Measurements from ENCODE around the gene RIN3. TPM values are rescaled to one million over a fixed set of nuclear protein-coding genes. Genes with fewer than 3 reads are reported as not detected.

Gene RIN3
- total RNA-seq, 2 donors from 2014 or later = 47.4 to 54.2 TPM

- Histone ChIP-seq H3K9me3 (no peaks in the 10 kb centered on the region), H3K4me3 (no peak overlapping the region), H3K4me1 (ENCODE audit: control insufficient read depth in 1 of 2, low read depth in 2 of 2) (peaks cover 21 to 31% of the 10 kb centered on the region in 2 donors), H3K36me3 (no peaks in the 10 kb centered on the region), H3K27me3 (replicated peaks; ENCODE audit: insufficient read depth) (no peaks in the 10 kb centered on the region), H3K27ac (peak overlapping the region; percentile 83 to 94)
- no peak for DNase-seq (ENCODE audit: low spot score)
- ATAC-seq (ENCODE audit: insufficient number of reproducible peaks, low FRiP score, low read depth) = no peak
- no peak for TF ChIP-seq CTCF (IDR thresholded peaks at IDR 0.05)
Observed at GRCh38 chr14:92538412-92538985, 24.9 kb downstream of the RIN3 start.

- DNase-seq (ENCODE audit: low spot score) = no peak
- no peak for ATAC-seq (ENCODE audit: insufficient number of reproducible peaks, low FRiP score, low read depth)
- H3K4me3 ChIP-seq = no peak overlapping the region
- H3K27me3 ChIP-seq (replicated peaks; ENCODE audit: insufficient read depth) = no peaks in the 10 kb centered on the region
- H3K27ac ChIP-seq = peak overlapping the region; percentile 83 to 94
- no peak for TF ChIP-seq CTCF (IDR thresholded peaks at IDR 0.05)
- no peaks in the 10 kb centered on the region for H3K36me3 ChIP-seq
- peaks cover 21 to 31% of the 10 kb centered on the region in 2 donors for H3K4me1 ChIP-seq (ENCODE audit: control insufficient read depth in 1 of 2, low read depth in 2 of 2)
- H3K9me3 ChIP-seq = no peaks in the 10 kb centered on the region
Observed at GRCh38 chr14:92539419-92539818, 25.8 kb downstream of the RIN3 start.

- TF ChIP-seq CTCF (IDR thresholded peaks at IDR 0.05) = no peak
- peaks cover 21 to 31% of the 10 kb centered on the region in 2 donors for H3K4me1 ChIP-seq (ENCODE audit: control insufficient read depth in 1 of 2, low read depth in 2 of 2)
- ATAC-seq (ENCODE audit: insufficient number of reproducible peaks, low FRiP score, low read depth) (no peak), DNase-seq (ENCODE audit: low spot score) (no peak)
- H3K27ac ChIP-seq = peak overlapping the region; percentile 83 to 94
- H3K36me3 ChIP-seq = no peaks in the 10 kb centered on the region
- no peaks in the 10 kb centered on the region for H3K9me3 ChIP-seq
- peak overlapping the region; percentile 5 for H3K4me3 ChIP-seq
- H3K27me3 ChIP-seq (replicated peaks; ENCODE audit: insufficient read depth) = no peaks in the 10 kb centered on the region
Observed at GRCh38 chr14:92539875-92540274, 26.3 kb downstream of the RIN3 start.

- peak; percentile 95 for ATAC-seq (ENCODE audit: insufficient number of reproducible peaks, low FRiP score, low read depth)
- H3K36me3 ChIP-seq = no peaks in the 10 kb centered on the region
- peak overlapping the region; percentile 5 for H3K4me3 ChIP-seq
- H3K27ac ChIP-seq = peak overlapping the region; percentile 83 to 94
- peaks cover 21 to 31% of the 10 kb centered on the region in 2 donors for H3K4me1 ChIP-seq (ENCODE audit: control insufficient read depth in 1 of 2, low read depth in 2 of 2)
- H3K9me3 ChIP-seq = no peaks in the 10 kb centered on the region
- no peaks in the 10 kb centered on the region for H3K27me3 ChIP-seq (replicated peaks; ENCODE audit: insufficient read depth)
- DNase-seq (ENCODE audit: low spot score) = peak; percentile 87
- TF ChIP-seq CTCF (IDR thresholded peaks at IDR 0.05) = no peak
Observed at GRCh38 chr14:92540472-92541048, 27.0 kb downstream of the RIN3 start.

- no peaks in the 10 kb centered on the region for H3K27me3 ChIP-seq (replicated peaks; ENCODE audit: insufficient read depth)
- peaks cover 21 to 25% of the 10 kb centered on the region in 2 donors for H3K4me1 ChIP-seq (ENCODE audit: control insufficient read depth in 1 of 2, low read depth in 2 of 2)
- no peak for TF ChIP-seq CTCF (IDR thresholded peaks at IDR 0.05)
- no peak overlapping the region for H3K27ac ChIP-seq
- ATAC-seq (ENCODE audit: insufficient number of reproducible peaks, low FRiP score, low read depth) = no peak
- DNase-seq (ENCODE audit: low spot score) = no peak
- no peaks in the 10 kb centered on the region for H3K36me3 ChIP-seq
- H3K4me3 ChIP-seq = no peak overlapping the region
- H3K9me3 ChIP-seq = no peaks in the 10 kb centered on the region
Observed at GRCh38 chr14:92542766-92543554, 29.4 kb downstream of the RIN3 start.

All from thoracic aorta (tissue), 2 donors.